Brain microvascular endothelial cell (primary cell): Measurements from ENCODE around the gene FGF22.

Experiments
- DNase-seq: peaks from one replicate; pipeline ENCODE4 v3.0.0-alpha.2; 2020
- H3K27ac ChIP-seq: fragments of 250-450 bp; sonication (Bioruptor Pico); 2 replicates; pipeline ENCODE4 v1.5.1; 2020; ENCODE audit warnings: mild to moderate bottlenecking, moderate library complexity
- H3K27me3 ChIP-seq: fragments of 250-450 bp; sonication (Bioruptor Pico); replicated peaks from 2 replicates; pipeline ENCODE4 v1.5.1; 2020; ENCODE audit warnings: mild to moderate bottlenecking
- H3K36me3 ChIP-seq: fragments of 250-450 bp; sonication (Bioruptor Pico); replicated peaks from 2 replicates; pipeline ENCODE4 v1.5.1; 2020; ENCODE audit warnings: mild to moderate bottlenecking
- H3K4me3 ChIP-seq: 2 replicates; pipeline ENCODE4 v1.5.1; 2011; ENCODE audit warnings: low read depth, mild to moderate bottlenecking, control low read depth, low read length, moderate library complexity
- in situ Hi-C: cut with HindIII; loops from 2 replicates; pipeline ENCODE4 v1.10.0; 2017; ENCODE audit warnings: low sequenced_read_pairs, low pct_ligation_motif_present
- TF ChIP-seq, protein P1 (sequence below): IDR thresholded peaks from 2 replicates; pipeline ENCODE4 v1.5.1; 2011; ENCODE audit warnings: low read depth, mild to moderate bottlenecking, moderate library complexity, low read length, control low read depth, inconsistent platforms; ENCODE audit errors: missing control alignments

Gene FGF22

DNA sequence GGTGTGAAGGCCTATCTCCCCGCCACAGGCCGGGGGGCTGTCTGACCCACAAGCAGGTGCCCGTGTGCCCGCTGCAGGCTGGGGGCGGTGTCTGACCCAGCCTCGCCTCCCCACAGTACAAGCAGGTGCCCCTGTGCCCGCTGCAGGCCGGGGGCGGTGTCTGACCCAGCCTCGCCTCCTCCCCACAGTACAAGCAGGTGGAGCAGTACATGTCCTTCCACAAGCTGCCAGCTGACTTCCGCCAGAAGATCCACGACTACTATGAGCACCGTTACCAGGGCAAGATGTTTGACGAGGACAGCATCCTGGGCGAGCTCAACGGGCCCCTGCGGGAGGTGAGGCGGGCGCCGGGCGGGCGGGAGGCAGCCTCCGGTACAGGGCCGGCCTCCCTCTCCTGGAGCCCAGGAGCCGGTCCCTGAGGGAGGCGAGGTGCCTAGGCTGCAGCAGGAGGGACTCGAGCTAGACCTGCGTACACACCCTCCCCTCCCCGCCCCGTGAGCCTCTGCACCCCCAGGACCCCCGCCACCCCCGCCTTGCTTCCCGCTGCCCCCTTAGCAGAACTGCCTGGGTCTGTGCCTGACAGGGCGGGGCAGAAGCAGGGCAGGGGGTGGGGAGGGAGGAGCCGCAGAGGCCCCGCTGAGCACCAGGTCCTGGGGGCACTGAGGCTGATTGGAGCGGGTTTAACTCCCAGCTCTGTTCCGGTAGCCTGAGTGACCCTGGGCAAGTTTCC, 29.4 kb upstream of the FGF22 start:
- Histone ChIP-seq H3K27ac (peak overlapping the region; percentile 96), H3K36me3 (peaks cover 9% of the 10 kb centered on the region), H3K4me3 (no peak overlapping the region), H3K27me3 (no peaks in the 10 kb centered on the region)
- in situ Hi-C loops = no loop called here
- TF ChIP-seq, protein P1, sequence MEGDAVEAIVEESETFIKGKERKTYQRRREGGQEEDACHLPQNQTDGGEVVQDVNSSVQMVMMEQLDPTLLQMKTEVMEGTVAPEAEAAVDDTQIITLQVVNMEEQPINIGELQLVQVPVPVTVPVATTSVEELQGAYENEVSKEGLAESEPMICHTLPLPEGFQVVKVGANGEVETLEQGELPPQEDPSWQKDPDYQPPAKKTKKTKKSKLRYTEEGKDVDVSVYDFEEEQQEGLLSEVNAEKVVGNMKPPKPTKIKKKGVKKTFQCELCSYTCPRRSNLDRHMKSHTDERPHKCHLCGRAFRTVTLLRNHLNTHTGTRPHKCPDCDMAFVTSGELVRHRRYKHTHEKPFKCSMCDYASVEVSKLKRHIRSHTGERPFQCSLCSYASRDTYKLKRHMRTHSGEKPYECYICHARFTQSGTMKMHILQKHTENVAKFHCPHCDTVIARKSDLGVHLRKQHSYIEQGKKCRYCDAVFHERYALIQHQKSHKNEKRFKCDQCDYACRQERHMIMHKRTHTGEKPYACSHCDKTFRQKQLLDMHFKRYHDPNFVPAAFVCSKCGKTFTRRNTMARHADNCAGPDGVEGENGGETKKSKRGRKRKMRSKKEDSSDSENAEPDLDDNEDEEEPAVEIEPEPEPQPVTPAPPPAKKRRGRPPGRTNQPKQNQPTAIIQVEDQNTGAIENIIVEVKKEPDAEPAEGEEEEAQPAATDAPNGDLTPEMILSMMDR = no peak
- no peak for DNase-seq

DNA sequence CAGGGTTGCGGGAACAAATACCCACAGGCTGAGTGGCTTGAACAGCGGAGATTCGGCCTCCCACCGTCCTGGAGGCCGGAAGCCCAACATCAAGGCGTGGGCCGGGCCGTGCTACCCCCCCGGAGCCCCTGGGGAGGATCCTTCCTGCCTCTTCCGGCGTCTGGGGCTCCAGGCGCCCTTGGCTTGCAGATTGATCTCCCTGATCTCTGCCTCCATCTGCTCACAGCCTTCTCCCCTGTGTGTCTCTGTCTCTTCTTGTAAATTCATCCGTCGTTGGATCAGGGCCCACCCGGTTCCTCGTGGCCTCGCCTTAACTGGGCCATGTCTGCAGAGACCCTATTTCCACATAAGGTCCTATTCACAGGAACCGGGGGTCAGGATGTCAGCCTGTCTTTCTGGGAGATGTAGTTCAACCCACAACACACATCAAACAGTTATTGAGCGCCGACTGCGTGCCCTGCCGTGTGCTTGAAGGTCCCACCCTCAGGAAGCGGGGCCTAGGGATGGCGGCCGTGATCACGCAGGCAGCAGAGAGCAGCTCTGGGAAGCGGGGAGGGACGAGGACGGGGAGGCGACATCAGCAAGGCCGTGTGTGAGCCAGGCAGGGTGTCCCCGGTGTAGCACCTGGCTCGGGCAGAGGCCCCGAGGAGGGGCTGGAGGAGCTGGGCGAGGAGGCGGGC, 28.7 kb upstream of the FGF22 start:
- DNase-seq = peak; percentile 92

GRCh38 chr19:611481-611868, 28.2 kb upstream of the FGF22 start:
- DNase-seq = peak; percentile 98
- in situ Hi-C loops = no loop called here
- Histone ChIP-seq H3K4me3 (no peak overlapping the region), H3K36me3 (peaks cover 13% of the 10 kb centered on the region), H3K27ac (peak overlapping the region; percentile 96), H3K27me3 (no peaks in the 10 kb centered on the region)
- TF ChIP-seq, protein P1 = no peak

More for the DNA sequence above, 28.7 kb upstream of the FGF22 start:
- Histone ChIP-seq H3K27ac (peak overlapping the region; percentile 96), H3K4me3 (peak overlapping the region; percentile 1), H3K36me3 (peaks cover 13% of the 10 kb centered on the region), H3K27me3 (no peaks in the 10 kb centered on the region)
- TF ChIP-seq, protein P1 = no peak
- in situ Hi-C loops = no loop called here

GRCh38 chr19:612941-613340, 26.7 kb upstream of the FGF22 start:
- H3K27ac ChIP-seq = no peak overlapping the region
- no peak overlapping the region for H3K4me3 ChIP-seq
- H3K27me3 ChIP-seq = no peaks in the 10 kb centered on the region
- peaks cover 19% of the 10 kb centered on the region for H3K36me3 ChIP-seq
- no peak for DNase-seq
- TF ChIP-seq, protein P1 = no peak
- in situ Hi-C loops = no loop called here

GRCh38 chr19:613732-614567, 25.7 kb upstream of the FGF22 start:
- Histone ChIP-seq H3K27ac (no peak overlapping the region), H3K36me3 (peaks cover 29% of the 10 kb centered on the region), H3K27me3 (no peaks in the 10 kb centered on the region), H3K4me3 (no peak overlapping the region)
- no peak for DNase-seq
- TF ChIP-seq, protein P1 = no peak
- in situ Hi-C loops = no loop called here
